RWPE1 (cell line): ENCODE measurements around the gene CFAP90.
A peak's percentile ranks its signal among the peaks of the same experiment; 100 is the strongest.

Experiments used
- CTCF ChIA-PET: fragments of 350-600 bp; sonication (Branson Sonifier 250); formaldehyde crosslinking; extraction: SDS; loops from one replicate; lab custom pipeline; 2021; lab: Yijun Ruan, JAX
- POLR2A ChIA-PET: fragments of 400-600 bp; formaldehyde crosslinking; extraction: SDS; loops from one replicate; lab custom pipeline; 2020; ENCODE audit warnings: antibody characterized with exemption; ENCODE audit not compliant: low non-redundant PET; lab: Yijun Ruan, JAX
- DNase-seq: peaks from one replicate; pipeline ENCODE4 v3.0.0; 2012; ENCODE audit warnings: low spot score
- H3K27ac ChIP-seq: fragments of 450-650 bp; 2 replicates; pipeline ENCODE4 v1.5.1; 2017
- CTCF ChIP-seq: fragments of 450-650 bp; conservative IDR thresholded peaks from 2 replicates; pipeline ENCODE4 v1.5.1; 2017; ENCODE audit warnings: low read depth, mild to moderate bottlenecking

Gene CFAP90

GRCh38 chr5:7802855-7803254, 48.1 kb downstream of the CFAP90 start:
- POLR2A ChIA-PET = no interaction called here

GRCh38 chr5:7801891-7802614, 48.9 kb downstream of the CFAP90 start:
- DNase-seq = no peak
- CTCF ChIA-PET = no interaction called here
- TF ChIP-seq CTCF = no peak
- no peak overlapping the region for H3K27ac ChIP-seq
- POLR2A ChIA-PET = no interaction called here

More at GRCh38 chr5:7802855-7803254, 48.1 kb downstream of the CFAP90 start:
- TF ChIP-seq CTCF = no peak
- no peak overlapping the region for H3K27ac ChIP-seq
- DNase-seq = peak; percentile 10
- CTCF ChIA-PET = interaction anchor here (0.7 kb wide), 1 partner anchor 1247 kb away, joined by 3 read pairs; no protein-coding TSS in a partner anchor

- no peak overlapping the region for H3K27ac ChIP-seq
- ChIA-PET CTCF (interaction anchor here (0.6 kb wide), 1 partner anchor 80 kb away, joined by 6 read pairs; no protein-coding TSS in a partner anchor), POLR2A (no interaction called here)
- DNase-seq = no peak
- TF ChIP-seq CTCF = no peak
Measured at GRCh38 chr5:7795306-7795705, 55.6 kb downstream of the CFAP90 start.

GRCh38 chr5:7794823-7795222, 56.1 kb downstream of the CFAP90 start:
- CTCF ChIA-PET = interaction anchor here (0.6 kb wide), 1 partner anchor 80 kb away, joined by 6 read pairs; no protein-coding TSS in a partner anchor
- no peak for TF ChIP-seq CTCF
- no peak for DNase-seq

GRCh38 chr5:7794311-7794710, 56.6 kb downstream of the CFAP90 start:
- no peak for DNase-seq
- CTCF ChIA-PET = no interaction called here
- no peak for TF ChIP-seq CTCF
- H3K27ac ChIP-seq = no peak overlapping the region
- POLR2A ChIA-PET = no interaction called here

More at GRCh38 chr5:7794823-7795222, 56.1 kb downstream of the CFAP90 start:
- H3K27ac ChIP-seq = no peak overlapping the region
- POLR2A ChIA-PET = no interaction called here

GRCh38 chr5:7793895-7794294, 57.0 kb downstream of the CFAP90 start:
- no peak for DNase-seq
- ChIA-PET CTCF (no interaction called here), POLR2A (no interaction called here)
- TF ChIP-seq CTCF = no peak
- H3K27ac ChIP-seq = no peak overlapping the region
